ENCODE measurements around the gene TMEM167A.

DNA sequence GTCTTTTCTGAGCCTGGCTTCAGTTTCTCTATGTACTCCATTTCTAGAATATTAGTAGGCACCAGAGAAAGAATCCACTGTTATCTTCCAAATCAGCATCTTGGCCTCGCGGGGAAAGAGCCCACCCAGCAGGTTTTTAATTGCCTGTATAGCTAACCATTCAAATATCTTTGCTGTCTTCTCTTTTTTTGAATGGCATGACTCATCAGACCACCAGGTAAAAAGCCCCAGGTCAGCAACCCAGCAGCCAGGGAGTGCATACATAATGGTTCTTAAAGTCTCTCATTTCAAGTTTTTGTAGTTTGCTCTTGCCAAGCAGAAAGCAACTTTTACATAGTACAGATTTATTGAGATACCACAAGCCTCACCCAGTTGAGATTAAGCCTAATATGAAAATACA, 50.7 kb downstream of the TMEM167A start:
- TF ChIP-seq POLR2A (IDR thresholded peaks at IDR 0.05) (no peak), POLR2AphosphoS5 (IDR thresholded peaks at IDR 0.05) (no peak)
- TF ChIP-seq, protein P1, sequence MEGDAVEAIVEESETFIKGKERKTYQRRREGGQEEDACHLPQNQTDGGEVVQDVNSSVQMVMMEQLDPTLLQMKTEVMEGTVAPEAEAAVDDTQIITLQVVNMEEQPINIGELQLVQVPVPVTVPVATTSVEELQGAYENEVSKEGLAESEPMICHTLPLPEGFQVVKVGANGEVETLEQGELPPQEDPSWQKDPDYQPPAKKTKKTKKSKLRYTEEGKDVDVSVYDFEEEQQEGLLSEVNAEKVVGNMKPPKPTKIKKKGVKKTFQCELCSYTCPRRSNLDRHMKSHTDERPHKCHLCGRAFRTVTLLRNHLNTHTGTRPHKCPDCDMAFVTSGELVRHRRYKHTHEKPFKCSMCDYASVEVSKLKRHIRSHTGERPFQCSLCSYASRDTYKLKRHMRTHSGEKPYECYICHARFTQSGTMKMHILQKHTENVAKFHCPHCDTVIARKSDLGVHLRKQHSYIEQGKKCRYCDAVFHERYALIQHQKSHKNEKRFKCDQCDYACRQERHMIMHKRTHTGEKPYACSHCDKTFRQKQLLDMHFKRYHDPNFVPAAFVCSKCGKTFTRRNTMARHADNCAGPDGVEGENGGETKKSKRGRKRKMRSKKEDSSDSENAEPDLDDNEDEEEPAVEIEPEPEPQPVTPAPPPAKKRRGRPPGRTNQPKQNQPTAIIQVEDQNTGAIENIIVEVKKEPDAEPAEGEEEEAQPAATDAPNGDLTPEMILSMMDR (IDR thresholded peaks at IDR 0.05), result no peak

All from gastroesophageal sphincter (tissue), 3 donors.